NCI-H1048 (cell line): Measurements from ENCODE around the gene AP3B2.

Experiments used
- DNase-seq: peaks from one replicate; lab custom pipeline; 2025; lab: John Stamatoyannopoulos, UW

Gene AP3B2

DNA sequence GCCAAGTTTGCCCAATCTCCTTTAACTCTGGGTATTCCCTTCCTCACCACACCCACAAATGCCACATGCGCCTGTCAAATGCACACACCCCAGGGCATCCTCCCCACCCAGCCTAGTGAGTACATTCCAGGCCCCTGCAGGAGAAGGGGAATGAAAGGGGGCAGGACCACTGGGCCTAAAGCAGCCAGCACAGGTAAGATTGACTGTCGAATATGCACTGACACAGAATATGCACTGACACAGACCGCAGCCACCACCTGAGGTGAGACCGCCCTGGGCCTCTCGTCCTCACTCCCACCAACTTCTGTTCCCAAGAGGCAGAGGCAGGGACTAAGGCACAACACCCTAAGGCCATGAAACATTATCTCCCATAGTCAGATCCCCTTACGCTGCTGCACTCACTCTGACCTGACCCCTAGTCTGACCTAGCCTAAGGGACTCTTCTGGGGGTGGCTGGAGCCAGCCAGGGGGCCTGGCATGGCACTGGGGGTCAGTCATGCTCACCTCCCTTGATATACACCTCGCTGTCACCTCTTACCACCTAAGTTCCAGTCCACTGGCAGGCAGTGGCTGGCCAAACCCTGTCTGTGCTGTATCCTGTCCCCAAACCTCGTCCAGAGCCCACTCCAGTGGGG, 10.8 kb downstream of the AP3B2 start:
- DNase-seq: no peak

GRCh38 chr15:82697735-82698407, 11.8 kb downstream of the AP3B2 start:
- DNase-seq: no peak

GRCh38 chr15:82692171-82692570, 17.5 kb downstream of the AP3B2 start:
- no peak for DNase-seq

DNA sequence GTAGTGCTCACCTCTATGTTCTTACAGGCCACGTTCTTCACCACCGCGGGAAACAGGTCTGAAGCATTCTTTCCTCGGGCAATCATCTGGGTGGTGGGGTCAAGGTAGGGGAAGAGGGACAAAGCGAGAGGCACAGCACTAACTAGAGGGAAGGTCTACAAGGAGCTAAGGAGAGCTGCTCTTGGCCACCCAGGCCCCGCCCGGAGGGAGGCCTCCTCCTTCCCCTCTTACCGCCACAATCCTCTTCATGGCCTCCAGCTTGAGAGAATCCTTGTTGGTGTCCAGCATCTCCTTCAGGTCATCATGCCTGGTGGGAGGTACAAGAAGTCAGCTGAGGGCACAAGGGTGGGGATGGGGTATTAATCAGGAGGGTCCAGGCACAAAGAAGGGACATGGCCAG, 20.5 kb downstream of the AP3B2 start:
- DNase-seq: no peak

GRCh38 chr15:82688691-82689090, 21.0 kb downstream of the AP3B2 start:
- DNase-seq: no peak

DNA sequence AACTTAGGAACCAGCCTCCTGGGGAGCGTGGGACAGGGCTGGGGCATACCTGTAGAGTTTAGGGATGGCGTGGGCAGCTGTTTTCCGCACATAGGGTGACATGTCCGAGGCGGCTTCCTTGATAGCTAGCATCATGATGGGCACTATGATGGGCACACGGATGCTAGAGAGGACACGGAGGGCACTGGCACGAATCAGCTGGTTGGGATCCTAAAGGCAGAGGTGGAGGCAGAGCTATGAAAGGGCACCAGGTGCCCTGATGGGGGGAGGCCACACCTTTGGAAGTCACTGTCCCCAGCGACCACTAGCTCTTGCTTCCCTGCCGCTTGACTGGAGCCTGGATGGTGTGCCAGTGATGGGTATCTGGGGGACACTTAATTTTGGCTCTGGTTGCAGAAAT, 28.3 kb downstream of the AP3B2 start:
- DNase-seq: no peak

- no peak for DNase-seq
These were observed 29.2 kb downstream of the AP3B2 start for GRCh38 chr15:82680200-82681102.

- no peak for DNase-seq
These were observed 30.0 kb downstream of the AP3B2 start for GRCh38 chr15:82679626-82680199.

DNA sequence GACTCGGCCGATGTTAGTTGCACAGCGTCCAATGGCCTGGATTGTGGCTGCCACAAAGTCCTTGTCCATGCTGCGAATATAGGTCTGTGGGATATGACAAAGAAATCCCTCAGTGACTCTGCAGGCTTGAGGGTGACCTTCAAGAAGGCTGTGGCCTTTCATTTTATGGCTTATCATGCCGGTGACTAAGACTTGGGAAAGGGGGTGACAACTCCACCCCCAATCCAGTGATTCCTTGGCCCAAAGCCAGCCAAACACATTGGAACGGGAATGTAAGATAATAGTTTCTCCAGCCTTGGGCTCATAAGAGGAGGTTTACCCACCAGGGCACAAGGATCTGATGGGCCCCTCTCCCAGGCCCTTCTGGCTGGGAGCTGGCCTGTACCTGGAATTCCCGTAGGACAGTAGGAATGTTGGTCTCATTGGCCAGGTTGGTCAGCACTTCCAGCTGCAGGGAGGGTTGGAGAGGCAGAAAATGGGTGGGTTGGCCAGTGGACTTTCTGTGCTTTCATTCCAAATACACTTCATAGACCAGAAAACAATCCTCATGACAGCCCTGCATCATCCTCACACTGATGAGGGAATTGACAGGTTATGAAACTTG, 31.9 kb downstream of the AP3B2 start:
- no peak for DNase-seq

DNA sequence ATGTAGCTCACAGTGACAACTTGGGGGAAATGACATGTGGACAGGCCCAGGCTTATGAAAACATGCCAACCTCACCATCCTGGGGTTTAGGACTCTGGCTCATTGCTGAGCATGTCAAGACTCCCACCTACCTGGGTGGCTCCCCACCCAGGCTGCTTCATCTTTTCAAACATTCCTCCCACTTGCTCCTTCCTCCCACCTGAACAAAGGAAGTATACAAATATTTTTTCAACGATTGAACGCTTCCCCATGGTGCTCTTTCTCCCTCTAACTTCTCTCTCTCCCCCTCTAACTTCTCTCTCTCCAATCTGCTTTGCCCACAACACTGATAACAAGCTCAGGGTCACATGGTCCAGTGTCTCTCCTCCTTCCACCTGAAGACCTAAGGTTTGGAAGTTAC, 34.8 kb downstream of the AP3B2 start:
- no peak for DNase-seq

GRCh38 chr15:82670699-82671098, 39.0 kb downstream of the AP3B2 start:
- no peak for DNase-seq

- DNase-seq: no peak
These were observed 43.1 kb downstream of the AP3B2 start for GRCh38 chr15:82666606-82667005.

GRCh38 chr15:82664021-82664420, 45.7 kb downstream of the AP3B2 start:
- DNase-seq: no peak

DNA sequence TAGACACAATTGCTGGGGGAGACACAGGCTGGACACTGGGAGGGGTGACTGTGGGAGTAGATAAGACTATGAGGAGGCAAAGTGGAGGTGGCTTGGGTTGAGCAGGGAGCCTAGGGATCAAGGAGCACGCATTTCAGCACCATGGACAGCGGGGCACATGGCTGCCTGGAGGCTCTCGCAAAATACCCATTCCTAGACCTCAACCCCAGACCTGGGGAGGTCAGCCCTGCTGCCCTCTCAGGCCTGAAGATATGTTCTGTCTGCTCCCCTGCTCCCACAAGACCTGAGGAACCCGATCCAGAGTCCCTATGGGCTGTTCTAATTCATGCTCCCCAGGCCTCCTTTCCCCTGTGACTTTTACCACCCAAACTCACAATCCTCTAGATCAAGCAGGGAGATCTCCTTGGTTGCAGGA, 46.5 kb downstream of the AP3B2 start:
- no peak for DNase-seq

DNA sequence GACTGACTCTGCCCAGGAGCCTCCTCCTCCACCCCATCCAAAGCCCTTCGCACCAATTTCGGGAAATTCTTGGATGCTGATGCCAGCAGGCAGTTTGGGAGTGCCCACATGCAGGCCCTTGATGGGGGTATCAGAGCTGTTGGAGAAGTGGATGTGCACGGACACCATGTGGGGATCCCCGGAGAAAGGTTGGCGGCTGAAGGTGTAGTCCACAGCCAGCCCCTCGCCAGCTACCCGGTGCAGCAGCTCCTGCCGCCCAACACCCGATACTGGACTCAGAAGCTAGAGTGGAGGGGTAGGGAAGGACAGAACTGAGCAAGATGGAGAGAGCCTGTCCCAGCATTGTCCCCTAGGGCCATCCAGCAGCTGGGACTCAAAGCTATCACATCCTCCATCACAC, 47.0 kb downstream of the AP3B2 start:
- no peak for DNase-seq

DNA sequence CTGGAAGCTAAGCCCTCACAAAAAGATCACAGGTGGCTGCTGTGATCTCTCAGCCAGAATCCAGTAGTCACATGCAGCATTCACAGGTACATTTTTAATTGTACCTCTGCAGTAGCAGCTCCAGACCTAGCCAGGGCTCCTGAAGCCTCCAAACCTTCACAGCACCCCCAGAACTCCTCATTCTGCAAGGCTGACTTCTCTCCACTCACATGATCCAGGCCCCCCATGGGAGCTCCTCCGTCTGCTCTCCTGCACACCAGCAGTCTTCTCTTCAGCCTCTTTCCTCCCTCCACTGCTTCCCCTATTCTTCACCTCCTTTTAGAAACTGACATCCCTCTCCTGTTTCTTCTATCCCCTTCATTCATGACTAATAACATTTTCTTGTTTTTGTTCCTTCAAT, 49.3 kb downstream of the AP3B2 start:
- DNase-seq: no peak

DNA sequence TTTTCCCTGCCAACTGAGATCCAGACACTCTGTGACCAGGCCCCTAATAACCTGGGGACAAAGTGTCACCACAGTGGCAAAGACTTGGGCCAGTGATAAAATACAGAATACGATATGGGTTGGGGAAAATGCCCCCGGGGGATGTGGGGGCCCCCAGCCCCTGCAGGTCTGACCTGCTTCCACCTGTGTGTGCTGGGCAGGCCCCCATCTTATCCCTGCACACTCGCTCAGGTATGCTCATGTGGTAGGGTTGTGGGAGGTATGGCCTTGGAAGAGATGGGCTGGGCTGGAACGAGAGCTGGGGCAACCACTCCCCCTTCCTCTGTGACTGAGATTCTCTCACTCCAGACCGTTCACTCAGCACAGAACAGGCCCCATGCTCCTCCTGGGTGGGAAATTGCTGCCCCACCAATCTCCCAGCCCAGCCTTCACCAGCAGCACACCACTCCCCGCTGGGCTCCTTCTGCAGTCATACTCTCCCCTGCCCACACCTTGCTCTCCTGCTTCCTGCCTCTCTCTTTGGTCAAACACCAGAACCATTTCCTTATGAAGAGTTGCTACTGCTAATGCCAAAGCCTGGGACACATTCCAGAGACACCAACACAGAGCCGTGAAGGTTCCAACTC, 52.9 kb downstream of the AP3B2 start:
- no peak for DNase-seq

- DNase-seq: no peak
These were observed 54.1 kb downstream of the AP3B2 start for GRCh38 chr15:82655606-82656005.

DNA sequence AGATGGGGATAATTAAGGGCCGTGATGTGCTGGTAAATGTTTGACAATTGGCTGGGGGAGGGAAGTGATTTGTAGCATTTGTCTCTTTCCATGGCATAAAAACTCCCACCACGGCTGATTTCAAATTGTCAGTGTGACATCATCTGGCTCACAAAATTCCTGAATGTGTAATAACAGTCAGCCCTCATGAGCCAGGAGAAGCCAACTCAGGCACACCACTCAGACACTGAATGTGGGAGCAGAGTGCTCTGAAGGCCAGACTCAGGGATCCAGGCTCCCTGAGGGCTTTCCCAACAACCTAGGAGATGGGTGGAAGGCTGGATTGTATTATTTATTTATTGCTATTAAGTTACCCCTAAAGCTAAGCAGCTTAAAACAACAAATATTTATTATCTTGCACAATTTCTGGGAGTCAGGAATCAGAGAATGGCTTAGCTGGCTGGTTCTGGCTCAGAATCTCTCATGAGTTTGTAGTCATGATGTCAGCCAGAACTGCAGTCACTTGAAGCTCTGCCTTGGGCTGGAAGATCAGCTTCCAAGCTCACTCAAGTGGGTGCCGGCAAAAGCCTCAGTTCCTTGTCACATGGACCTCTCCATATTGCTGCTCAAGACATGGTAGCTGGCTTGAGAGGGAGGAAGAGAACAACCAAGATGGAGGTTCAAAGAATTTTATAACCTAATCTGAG, 56.0 kb downstream of the AP3B2 start:
- DNase-seq: no peak

GRCh38 chr15:82651708-82652107, 58.0 kb downstream of the AP3B2 start:
- DNase-seq: no peak

- no peak for DNase-seq
These were observed 59.5 kb downstream of the AP3B2 start for GRCh38 chr15:82650046-82650670.
